C1 segment of cervical spinal cord (tissue), 14 donors: ENCODE results near the gene ITGB2.
A peak's percentile ranks its signal among the peaks of the same experiment; 100 is the strongest.

Experiments used
- DNase-seq, 14 donors: peaks; one replicate each; lab custom pipeline; 2025; lab: John Stamatoyannopoulos, UW

Gene ITGB2

DNA sequence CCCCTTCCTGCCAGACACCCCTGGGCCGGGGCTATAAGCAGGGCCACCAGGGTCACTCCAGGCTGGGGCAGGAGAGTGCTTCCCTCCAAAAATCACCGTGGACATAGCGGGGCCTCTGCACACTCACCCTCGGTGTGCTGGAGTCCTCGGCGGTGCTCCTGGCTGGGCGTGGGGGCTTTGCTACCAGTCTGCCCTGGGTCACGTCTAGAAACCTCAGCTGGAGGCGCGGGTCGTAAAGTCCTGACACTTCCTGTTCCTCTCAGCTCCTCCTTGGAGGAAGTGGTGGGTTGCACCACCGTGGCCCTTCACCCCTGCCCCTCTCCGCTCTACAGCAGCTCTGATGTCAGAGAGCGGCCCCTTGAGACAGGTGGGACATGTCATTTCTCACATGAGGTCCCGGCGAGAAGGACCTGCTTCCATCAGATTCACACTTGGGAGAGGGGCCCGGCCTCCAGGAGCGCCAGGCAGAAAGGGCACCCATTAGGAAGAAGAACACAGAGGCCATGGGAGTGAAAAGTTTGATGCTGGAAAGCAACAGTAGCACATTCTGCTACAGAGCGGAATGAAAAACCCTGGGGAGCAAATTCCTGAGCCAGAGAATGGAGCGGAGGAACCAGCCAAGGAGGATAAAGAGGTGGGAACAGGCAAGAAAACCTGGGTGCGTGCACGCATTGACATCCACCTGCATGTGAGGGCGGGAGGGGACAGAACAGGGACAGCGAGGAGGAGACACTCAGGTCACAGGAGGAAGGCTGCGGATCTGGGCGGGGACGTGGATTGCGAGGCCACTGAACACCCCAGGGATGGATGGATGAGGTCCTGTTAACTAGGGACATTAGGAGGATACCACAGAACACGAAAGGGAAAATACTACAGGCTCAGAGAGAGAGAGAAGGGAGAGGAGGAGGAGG, at the start of gene ITGB2:
Gene ITGB2, minus strand, starts transcription at position 206 of the 911 bp plus-strand sequence. CDS start 10,117 bp downstream, outside the sequence.
- peak in 2 of 14 donors; percentile 23 to 46 for DNase-seq

DNA sequence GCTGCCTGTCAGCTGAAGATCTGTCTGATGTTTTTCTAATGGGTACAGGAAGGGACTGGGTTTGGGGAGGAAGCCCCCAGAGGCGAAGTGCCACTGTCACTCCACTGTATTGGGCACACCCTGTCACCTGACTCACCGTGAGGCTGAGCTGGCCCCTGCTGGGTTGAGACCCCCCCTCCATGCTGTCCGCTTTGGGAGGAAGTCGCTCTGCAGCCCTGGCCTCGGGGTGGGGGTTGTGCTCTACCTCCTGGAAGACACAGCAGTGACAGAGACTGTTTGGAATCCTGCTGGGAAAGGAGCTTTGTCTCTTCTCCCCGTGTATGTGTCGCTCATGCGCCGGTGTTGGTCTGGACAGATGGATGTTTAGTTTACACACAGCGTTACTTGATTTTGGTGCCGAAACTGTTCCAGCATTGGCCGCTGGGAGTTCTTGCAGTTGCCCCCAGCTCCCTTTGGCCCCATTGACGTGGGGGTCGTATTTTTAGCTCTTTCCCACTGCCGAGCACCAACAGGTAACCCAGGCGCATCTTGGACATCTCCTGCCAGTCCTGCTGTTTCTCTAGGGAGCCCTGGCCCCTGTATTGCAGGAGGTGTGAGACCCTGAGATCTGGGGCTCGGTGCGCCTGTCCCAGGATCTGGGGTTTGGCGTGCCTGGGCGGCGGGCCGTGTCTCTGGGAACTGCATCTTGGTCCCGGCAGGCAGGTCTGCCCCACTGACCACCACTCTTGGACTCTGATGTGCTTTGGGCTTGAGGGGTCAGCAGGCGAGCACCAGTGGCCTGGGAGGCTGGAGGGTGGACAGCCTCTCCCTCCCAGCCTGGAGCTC, 49.4 kb upstream of the ITGB2 start:
- DNase-seq = no peak

DNA sequence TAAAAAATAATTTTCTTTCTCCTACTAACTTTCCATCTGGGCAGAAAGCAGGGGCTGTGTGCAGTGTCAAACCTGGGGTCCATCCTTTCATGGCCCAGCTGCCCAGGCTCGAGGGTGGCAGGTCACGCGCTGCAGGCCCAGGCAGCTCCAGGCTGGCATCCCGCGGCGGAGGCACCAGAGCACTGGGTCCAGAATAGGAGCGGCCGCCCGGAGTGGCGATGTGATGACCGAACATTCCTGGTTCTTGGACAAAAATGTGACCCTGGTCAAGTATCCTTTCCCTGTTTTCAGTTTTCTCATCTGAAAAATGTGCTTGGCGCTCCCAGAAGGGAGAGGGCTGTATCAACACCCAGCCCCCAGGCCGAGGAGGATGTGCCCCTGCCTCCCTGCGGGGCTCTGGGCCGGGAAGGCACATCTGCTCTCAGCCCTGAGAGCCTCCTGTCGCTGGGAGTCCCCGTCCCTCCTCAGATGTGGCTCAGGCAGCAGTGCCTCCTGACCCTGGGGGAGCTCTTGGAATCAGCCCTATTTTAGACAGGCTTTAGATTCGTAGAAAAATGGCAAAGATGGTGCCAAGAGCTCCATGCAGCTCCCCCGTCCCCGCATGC, 48.5 kb upstream of the ITGB2 start:
- DNase-seq = no peak

DNA sequence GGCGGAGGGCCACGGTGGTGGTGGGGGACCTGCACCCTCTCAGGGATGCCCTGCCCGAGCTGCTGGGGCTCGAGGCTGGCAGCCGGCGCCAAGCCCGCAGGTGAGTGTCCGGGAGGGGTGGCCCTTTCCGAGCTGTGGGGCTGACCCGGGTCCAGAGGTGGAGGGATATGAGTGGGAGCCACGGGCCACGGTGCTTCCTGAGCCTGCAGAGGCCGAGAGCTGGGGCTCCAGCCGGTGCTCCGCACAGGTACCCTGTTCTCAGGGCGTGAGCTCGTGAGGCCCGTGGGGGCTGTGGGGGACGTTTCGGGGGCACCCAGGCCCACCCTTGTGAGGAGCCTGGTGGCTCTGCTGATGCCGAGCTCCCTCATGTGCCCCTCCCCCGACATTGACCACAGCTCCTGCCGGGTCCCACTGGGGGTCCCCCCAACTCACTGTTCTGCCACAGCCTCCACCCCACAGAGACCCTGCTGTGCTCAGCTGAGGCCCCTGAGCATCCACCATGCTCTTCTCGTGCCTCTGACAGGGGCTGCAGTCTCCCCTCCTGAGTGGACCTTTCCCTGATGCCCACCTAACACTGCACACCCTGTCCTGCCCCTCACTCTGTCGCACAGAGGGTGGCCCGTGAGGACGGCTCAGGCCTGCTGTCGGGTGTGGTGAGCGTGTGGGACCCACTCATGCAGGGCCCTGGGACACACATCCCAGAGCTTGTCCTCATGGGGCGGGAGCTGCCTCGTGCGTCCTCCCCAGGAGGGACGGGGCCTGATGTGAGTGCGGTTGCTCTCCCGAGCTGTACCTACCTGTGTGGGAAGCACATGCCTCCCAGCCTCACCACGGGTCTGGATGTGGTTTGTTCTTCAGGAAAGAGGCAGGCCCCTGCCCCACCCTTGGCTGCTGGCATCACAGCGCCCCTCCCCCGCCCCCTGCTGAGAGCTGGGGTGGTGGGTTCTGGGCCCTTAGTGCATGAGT, 46.7 kb upstream of the ITGB2 start:
- no peak for DNase-seq

DNA sequence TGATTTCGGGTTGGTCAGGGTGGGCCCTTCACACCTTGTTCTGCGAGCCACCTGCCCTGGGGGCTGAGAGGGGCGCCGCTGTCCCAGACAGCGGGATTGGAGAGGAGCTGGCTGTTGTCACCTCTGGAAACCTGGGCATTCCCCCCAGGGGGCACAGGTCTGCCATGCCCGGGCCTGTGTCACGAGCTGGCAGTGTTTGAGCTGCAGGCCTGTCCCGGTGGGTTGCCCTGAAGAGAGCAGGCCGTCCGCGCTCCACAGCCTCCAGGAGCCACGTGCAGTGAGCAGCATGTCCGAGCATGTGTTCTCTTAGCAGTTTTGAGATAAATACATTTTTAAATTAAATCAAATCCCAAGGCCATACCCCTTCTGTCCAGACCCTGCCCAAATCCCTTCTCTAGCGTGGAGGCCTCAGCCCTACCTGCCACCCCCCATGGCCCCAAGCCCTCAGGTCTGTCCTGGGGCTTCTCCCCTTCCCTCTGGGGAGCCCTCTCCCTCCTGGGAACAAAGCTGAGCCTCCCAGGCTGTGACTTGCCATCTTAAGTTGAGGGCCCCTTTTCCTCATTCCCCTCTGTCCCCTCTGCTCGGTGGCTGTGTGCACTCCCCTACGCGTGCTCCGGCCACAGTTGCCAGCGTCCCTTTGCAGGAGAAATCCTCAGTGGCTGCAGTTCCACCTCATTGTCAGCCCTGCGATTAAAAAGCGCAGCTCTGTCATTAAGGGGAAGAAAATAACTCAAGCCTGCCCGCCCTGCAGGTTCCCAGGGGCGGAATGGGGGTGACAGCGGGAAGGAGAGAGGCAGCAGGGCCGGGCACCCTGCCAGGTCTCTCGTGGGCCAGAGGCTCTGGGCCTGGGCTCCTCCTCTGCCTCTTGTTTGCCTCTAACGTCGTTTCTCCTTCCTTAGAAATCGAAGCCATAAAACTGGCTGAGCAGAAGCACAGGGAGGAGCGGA, 45.7 kb upstream of the ITGB2 start:
- peak in 4 of 14 donors; percentile 15 to 58 (median 19) for DNase-seq

DNA sequence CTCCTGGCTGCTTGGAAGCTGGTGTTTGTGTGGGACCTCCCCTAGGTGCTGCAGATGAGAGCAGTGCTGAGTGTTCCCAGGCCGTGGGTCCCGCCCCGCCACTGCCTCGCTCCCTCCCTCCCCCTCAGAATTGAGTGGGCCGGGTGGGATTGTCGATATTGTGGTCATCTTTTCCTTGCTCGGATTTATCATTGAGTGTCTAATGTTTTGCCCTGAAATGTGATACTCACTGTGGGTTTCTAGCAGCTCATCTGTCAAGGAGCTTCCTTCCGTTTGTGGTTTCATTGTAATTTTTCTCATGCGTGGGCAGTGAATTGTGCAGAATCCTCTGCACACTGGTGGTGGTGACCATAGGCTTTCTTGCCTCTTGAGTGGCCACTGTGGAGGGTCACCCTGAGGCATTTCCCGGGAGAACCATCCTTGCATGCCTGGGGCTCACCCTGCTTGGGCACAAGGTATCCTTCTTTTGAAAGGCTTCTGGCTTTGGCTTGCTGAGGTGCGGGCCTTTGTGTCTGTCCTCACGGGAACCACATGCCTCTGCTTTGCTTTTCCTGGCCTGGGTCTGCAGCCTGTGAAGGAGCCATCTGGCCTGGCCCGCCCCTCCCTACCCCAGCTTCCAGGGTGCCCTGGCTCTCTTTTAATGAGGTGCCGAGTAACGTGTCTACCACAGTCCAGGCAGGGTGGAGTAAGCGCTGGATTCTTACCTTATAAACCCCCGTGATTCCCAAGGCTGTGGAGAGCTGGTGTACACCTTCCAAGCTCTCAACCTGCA, 44.7 kb upstream of the ITGB2 start:
- DNase-seq = no peak

DNA sequence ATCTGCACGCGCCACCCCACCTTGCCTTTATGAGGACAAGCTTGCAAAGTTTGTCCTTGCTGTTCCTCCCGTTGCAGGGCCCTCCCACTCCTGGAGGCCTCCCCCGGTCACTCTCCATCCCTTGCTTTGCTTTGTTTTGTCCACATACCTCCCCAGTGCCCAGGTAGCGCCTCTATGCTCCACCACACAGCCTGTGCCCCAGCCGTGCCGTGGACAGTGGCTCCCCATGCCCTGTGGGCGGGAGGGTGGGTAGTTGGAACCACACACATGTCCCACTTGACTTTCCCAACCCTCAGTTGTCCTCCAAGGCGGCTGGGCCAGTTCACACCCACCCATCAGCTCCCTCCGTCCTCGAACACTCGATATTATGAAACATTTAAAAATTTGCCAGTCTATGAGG, 43.7 kb upstream of the ITGB2 start:
- no peak for DNase-seq

DNA sequence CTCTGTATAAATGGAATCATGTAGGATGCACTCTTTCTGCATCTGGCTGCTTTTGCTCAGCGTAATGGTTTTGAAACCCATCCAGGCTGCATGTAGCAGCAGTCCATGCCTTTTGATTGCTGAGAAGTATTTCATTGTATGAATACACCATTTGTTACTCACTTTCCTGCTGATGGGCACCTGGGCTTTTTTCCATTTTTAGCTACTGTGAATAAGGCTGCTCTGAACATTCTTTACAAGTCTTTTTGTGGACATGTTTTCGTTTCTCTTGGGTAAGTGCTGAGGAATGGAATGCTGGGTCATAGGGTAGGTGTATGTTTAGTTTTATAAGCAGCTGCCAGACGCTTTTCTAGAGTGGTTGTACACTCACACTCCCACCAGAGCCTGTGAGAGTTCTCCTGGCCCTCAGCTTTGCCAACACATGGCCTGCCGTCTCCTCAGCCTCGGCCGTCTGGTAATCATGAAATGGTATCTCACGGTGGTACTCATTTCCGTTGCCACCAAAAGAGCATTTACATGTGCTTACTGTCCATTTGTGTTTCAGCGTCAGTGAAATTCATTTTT, 41.8 kb upstream of the ITGB2 start:
- no peak for DNase-seq

DNA sequence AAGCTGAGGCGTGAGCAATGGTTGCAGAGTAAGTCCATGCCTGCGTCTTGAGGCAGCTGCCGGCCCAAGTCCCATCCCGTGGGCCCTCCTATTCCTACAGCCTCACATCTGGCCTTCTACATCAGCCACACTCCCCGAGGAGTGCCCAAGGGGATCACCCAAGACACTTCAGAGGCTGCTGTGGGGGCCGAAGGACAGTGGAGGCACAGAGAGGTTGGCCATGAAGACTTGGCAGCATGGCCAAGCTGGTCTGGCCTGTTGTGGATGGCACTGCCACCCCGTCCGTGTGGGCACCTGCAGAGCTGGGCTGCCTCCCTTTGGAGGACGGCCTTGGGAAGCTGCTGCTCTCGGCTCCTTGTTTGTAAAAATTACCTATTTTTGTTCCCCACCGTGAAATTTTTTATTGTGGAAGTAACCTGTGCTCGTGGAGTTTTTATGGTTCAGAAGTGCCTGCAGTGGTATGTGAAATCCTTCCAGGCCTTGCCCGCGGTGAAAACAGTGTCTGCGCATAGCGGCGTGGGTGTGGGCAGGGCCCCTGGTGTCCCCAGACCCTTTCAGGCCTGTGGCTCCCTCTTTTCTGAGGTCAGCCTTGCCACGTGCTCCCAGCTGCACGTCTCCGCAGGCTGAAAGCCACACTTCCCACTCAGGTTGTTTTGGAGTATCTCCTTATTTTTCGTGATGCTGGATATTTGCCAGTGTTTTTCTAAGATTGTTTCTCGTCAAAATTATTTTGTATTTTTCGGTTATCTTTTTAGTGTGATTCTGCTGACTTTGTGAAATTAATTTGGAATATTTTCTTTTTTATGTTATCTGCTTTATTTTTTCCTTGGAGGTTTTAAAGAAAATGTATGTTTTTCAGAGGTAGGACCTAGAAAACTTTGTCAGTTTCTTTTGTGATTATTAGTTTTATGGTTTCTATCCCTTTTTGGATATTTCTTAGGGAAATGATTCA, 39.7 kb upstream of the ITGB2 start:
- no peak for DNase-seq

DNA sequence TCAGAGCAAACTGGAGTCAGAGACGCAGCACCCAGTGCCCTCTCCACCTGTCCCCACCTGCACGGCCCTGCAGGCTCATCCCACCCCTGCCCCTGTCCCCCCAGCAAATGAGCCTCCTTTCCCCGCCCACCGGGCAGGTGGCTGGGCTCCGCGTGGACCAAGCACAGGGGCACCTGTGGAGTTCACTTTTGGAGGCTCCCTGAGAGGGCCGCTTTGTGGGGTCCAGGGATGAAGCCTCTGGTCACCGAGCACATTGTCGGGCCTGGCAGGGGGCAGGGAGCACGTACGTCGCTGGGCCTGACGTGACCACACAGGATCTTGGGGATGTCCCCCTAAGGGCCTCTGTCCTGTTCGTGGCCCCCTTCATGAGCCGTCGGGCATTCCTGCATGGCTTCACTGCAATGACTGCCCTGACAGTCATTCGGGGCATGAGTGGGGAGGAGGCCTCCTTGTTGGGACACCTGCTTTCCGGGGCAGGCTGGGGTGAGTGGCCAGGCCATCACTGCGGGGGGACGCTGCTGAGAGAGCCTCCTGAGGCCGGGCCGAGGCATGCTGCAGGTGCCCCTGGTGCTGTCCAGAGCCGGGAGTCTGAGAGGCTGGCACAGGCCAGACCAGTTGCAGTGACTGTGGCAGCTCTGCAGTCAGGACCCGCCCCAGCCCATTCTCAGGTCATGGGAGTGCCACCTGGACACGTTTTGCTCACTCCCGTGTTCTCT, 38.8 kb upstream of the ITGB2 start:
- no peak for DNase-seq

DNA sequence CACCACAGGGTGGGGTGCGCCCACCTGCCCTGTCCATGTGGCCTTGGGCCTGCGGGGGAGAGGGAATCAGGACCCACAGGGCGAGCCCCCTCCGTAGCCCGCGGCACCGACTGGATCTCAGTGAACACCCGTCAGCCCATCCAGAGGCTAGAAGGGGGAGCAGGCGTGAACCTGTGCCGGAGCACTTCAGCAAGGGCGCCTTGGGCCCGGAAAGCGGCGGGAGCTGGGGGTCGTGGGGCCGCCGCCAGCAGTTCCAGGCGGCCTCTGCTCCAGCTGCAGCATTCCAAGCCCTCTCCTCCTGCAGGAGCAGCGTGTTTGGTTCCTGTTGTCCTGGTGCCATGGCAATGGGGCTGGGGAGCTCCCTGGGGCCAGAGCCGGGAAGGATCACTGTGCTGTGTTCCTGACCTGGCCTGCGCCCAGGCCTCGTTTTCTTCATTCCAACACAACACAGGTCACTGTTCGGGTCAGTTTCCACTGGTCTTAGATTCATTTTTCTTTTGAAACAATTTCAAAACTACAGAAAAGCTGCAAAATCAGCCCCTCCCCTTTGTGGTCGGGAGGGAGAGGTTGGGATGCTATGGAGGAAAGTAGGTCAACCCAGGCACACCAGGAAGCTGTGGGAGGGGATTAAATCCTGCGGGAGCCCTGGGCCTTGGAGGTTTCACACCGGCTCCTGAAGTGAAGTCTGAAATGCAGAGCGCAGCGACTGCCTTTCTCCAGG, 37.9 kb upstream of the ITGB2 start:
- DNase-seq = peak in 2 of 14 donors; percentile 38 to 39

DNA sequence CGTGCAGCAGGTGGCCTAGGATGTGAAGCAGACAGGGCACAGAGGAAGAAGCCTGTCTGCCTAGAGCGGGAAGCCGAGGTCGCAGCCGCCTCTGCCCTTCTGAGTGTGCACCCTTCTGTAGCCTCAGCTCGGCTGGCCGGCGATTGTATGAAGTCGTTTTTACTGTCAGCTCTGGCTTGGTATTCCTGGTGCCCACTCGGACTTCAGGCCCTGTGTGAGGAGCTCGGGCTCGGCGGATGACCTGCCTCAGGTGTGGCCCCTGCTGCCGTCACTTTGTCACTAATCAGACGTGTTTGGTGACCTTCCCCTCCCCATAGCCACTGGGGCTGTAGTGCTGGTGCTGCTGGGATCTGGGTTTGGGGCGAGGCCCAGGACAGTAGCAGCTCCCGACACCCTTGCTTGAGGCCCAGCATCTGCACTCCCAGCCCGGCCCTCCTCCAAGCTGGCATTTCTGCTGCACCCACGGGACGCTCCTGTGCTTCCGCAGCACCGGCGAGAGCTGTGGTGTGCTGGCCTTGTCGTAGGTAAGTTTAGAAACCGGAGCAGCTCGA, 37.3 kb upstream of the ITGB2 start:
- no peak for DNase-seq

DNA sequence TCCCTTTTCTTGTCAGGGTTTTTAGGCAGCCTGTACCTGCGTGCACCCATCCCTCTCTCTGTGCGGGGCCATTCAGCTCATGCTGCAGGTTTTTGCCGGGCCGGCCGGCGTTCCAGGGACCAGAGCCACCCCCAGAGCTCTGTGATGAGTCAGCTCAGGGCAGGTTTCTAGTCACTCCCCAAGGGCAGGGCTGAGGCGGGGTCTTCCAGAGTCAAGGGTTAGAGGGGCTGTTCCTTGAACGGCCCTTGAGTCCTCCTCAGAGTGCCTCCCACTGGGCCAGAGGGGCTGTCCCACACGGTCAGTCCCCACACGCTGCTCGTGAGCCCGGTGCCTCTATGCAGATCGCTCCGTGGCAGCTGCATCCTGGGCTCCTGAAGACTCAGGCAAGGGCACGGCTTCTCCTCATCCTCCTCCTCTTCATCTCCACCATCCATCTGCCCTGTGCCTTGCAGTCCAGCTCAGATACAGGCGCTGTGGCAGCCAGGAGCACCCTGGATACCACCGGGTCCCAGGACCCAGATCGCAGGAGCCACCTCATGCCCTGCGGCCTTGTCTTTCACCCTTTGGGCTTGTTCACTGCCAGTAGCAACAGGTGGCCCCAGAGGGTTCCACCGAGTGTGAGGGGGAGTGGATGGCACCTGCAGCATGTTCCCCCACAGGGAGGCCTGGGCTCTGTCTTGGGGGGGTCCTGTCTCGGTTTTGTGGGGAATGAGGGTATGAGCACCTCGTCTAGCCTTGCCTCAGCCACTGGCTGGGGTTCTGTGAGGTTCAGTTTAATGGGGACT, 36.5 kb upstream of the ITGB2 start:
- no peak for DNase-seq

DNA sequence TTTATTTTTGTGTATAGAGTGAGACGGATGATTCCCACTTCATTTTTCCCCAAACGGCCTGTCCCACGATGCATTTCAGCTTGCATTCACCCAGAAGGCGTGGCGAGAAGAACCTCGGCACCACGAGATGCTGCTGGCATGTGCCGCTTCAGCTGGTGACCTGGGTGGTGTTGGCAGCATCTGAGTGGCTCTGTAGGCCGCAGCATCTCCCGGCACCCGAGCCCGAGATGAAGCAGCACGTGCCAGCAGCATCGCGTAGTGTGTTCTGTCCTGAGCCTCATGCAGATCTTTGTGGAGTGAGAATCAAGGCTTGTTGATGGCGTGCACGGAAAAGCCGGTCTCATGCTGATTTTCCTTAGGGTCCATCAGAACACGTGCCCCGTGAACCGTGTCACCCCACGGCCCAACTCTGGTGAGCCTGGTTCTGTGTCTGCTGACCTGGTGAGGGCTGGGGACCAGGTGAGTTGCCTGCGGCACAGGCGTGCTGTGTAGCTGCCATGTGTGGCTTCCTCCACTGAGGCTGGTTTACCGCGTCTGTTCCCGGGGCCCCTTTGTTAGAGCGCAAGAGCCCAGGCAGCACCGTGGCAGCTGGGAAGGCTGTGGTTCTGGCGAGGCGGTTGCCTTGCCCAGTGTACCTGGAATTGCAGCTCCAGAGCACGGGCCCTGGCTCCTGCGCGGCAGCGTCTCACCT, 35.8 kb upstream of the ITGB2 start:
- no peak for DNase-seq
